CD4-positive, alpha-beta T cell (primary cell): ENCODE data around the gene AADAT. TPM values are rescaled to one million over a fixed set of nuclear protein-coding genes. Genes with fewer than 3 reads are reported as not detected.

Experiments used
- ATAC-seq: fragments of 200-7000 bp; cut with Tn5 transposase; one replicate; pipeline ENCODE4 v1.10.0; 2022; ENCODE audit warnings: mild to moderate bottlenecking; ENCODE audit not compliant: poor library complexity
- CTCF ChIA-PET: fragments of 350-600 bp; sonication (Branson Sonifier 250); formaldehyde crosslinking; loops from one replicate; lab custom pipeline; 2021; ENCODE audit warnings: antibody characterized with exemption, inconsistent platforms; lab: Charles Lee
- POLR2A ChIA-PET: fragments of 350-600 bp; sonication (Branson Sonifier 250); formaldehyde crosslinking; loops from one replicate; lab custom pipeline; 2021; ENCODE audit warnings: antibody characterized with exemption, inconsistent platforms; lab: Charles Lee
- DNase-seq, 14 experiments: peaks; one replicate each; pipeline ENCODE4 v3.0.0-alpha.2; 2013 to 2020; ENCODE audit warnings: mixed read lengths in 2 of 14
- H3K27ac ChIP-seq, 2 donors: one replicate each; pipeline versions ENCODE4 v1.5.1 to v1.7.0; 2013; ENCODE audit warnings: low read length in 2 of 2, low read depth in 1 of 2, mild to moderate bottlenecking in 1 of 2
- H3K27me3 ChIP-seq, 2 experiments: 1 replicate in 1 of 2; 2 replicates in 1 of 2; pipeline versions ENCODE4 v1.6.1 to v1.7.0; 2013; ENCODE audit warnings: low read length in 2 of 2, control low read depth in 1 of 2, mild to moderate bottlenecking in 1 of 2, moderate library complexity in 1 of 2; ENCODE audit not compliant: insufficient read depth in 2 of 2, control insufficient read depth in 1 of 2
- H3K36me3 ChIP-seq: one replicate; pipeline ENCODE4 v1.6.1; 2013; ENCODE audit warnings: low read length, control low read depth; ENCODE audit not compliant: insufficient read depth
- H3K4me1 ChIP-seq: one replicate; pipeline ENCODE4 v1.6.1; 2013; ENCODE audit warnings: low read length, control low read depth; ENCODE audit not compliant: insufficient read depth
- H3K4me3 ChIP-seq: one replicate; pipeline ENCODE4 v1.5.1; 2013; ENCODE audit warnings: mild to moderate bottlenecking, low read length, moderate library complexity
- H3K9me3 ChIP-seq, 2 experiments: 1 replicate in 1 of 2; 2 replicates in 1 of 2; pipeline versions ENCODE4 v1.6.1 to v1.7.0; 2013; ENCODE audit warnings: low read length in 2 of 2, mild to moderate bottlenecking in 2 of 2, control low read depth in 1 of 2, moderate library complexity in 1 of 2; ENCODE audit not compliant: control insufficient read depth in 1 of 2, insufficient read depth in 1 of 2
- H3K27ac Mint-ChIP-seq: one replicate; pipeline ENCODE4 v1.8.0; 2020; ENCODE audit warnings: mixed read lengths
- H3K27me3 Mint-ChIP-seq: one replicate; pipeline ENCODE4 v1.8.0; 2021; ENCODE audit warnings: mixed read lengths
- H3K36me3 Mint-ChIP-seq: one replicate; pipeline ENCODE4 v1.8.0; 2021; ENCODE audit warnings: low read depth, mixed read lengths
- H3K4me1 Mint-ChIP-seq: one replicate; pipeline ENCODE4 v1.8.0; 2021; ENCODE audit warnings: low read depth, mixed read lengths
- H3K4me3 Mint-ChIP-seq: one replicate; pipeline ENCODE4 v1.8.0; 2020; ENCODE audit warnings: mild to moderate bottlenecking, mixed read lengths
- H3K9me3 Mint-ChIP-seq: one replicate; pipeline ENCODE4 v1.8.0; 2020; ENCODE audit warnings: mixed read lengths
- intact Hi-C, 2 experiments: fragments of 100-400 bp; cut with DNase I in 1 of 2; cut with micrococcal nuclease in 1 of 2; formaldehyde crosslinking; loops; one replicate each; pipeline versions ENCODE4 v1.15.1 to v1.9.0; 2023 to 2025; cut with DNase I, micrococcal nuclease
- total RNA-seq, 174 experiments: library from RNA in 2 of 174; stranded (reverse) in 2 of 174; gene quantifications; one replicate each; pipeline ENCODE4 v1.2.3 and lab custom pipeline; 2021 to 2026
- TF ChIP-seq, protein P1 (sequence below): fragments of 200-600 bp; IDR thresholded peaks from one replicate; pipeline ENCODE4 v1.8.0; 2022; ENCODE audit warnings: antibody characterized with exemption, mild to moderate bottlenecking

Gene AADAT
- total RNA-seq, 2 experiments from 2014 or later: not detected

DNA sequence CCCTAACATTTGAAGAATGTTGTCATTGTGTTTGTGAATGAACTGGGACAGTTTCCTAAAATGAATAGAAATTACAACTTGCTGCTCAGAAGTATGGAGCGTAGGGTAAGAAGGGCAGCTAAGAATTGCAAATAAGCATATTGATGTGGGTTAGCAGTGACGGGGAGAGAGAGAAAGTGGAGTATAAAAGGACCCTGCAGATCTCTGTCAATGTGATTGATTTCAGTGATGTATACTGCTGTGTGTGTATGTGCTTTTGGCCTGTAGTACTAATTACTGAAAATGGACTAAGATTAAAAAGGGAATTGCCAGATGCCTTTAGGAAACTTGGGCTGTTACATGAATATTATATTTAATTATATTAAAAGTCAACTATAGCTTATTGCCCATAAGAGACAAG, 55.8 kb downstream of the AADAT start:
- H3K27ac Mint-ChIP-seq: no peak overlapping the region
- H3K4me3 ChIP-seq: no peak overlapping the region
- H3K36me3 Mint-ChIP-seq: no peaks in the 10 kb centered on the region
- ChIA-PET CTCF (no interaction called here), POLR2A (no interaction called here)
- no peaks in the 10 kb centered on the region for H3K9me3 Mint-ChIP-seq
- DNase-seq (no peak), ATAC-seq (no peak)
- no peaks in the 10 kb centered on the region for H3K36me3 ChIP-seq
- intact Hi-C loops: loop anchor here in 1 of 2 experiments (2.0 kb wide), 1 partner anchor 17 kb away; no protein-coding TSS in a partner anchor
- no peaks in the 10 kb centered on the region for H3K4me1 ChIP-seq
- H3K9me3 ChIP-seq: no peaks in the 10 kb centered on the region
- H3K27me3 Mint-ChIP-seq: peaks cover 13% of the 10 kb centered on the region
- H3K27ac ChIP-seq: no peak overlapping the region
- no peak overlapping the region for H3K4me3 Mint-ChIP-seq
- TF ChIP-seq, protein P1, sequence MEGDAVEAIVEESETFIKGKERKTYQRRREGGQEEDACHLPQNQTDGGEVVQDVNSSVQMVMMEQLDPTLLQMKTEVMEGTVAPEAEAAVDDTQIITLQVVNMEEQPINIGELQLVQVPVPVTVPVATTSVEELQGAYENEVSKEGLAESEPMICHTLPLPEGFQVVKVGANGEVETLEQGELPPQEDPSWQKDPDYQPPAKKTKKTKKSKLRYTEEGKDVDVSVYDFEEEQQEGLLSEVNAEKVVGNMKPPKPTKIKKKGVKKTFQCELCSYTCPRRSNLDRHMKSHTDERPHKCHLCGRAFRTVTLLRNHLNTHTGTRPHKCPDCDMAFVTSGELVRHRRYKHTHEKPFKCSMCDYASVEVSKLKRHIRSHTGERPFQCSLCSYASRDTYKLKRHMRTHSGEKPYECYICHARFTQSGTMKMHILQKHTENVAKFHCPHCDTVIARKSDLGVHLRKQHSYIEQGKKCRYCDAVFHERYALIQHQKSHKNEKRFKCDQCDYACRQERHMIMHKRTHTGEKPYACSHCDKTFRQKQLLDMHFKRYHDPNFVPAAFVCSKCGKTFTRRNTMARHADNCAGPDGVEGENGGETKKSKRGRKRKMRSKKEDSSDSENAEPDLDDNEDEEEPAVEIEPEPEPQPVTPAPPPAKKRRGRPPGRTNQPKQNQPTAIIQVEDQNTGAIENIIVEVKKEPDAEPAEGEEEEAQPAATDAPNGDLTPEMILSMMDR: no peak
- peaks cover 0 to 3% of the 10 kb centered on the region in 2 experiments for H3K27me3 ChIP-seq
- no peaks in the 10 kb centered on the region for H3K4me1 Mint-ChIP-seq

GRCh38 chr4:170030121-170030520, 59.6 kb downstream of the AADAT start:
- Mint-ChIP-seq H3K36me3 (peaks cover 3% of the 10 kb centered on the region), H3K9me3 (peaks cover 2% of the 10 kb centered on the region), H3K27ac (no peak overlapping the region), H3K4me1 (peaks cover 9% of the 10 kb centered on the region), H3K4me3 (no peak overlapping the region), H3K27me3 (peaks cover 22% of the 10 kb centered on the region)
- peaks cover 0 to 14% of the 10 kb centered on the region in 2 experiments for H3K27me3 ChIP-seq
- no peak overlapping the region for H3K4me3 ChIP-seq
- H3K4me1 ChIP-seq: peaks cover 19% of the 10 kb centered on the region
- TF ChIP-seq, protein P1: no peak
- DNase-seq (no peak), ATAC-seq (no peak)
- H3K9me3 ChIP-seq: peaks cover 0 to 11% of the 10 kb centered on the region in 2 experiments
- POLR2A ChIA-PET: no interaction called here
- no peaks in the 10 kb centered on the region for H3K36me3 ChIP-seq
- no peak overlapping the region for H3K27ac ChIP-seq
- CTCF ChIA-PET: no interaction called here
- intact Hi-C loops: no loop called here

DNA sequence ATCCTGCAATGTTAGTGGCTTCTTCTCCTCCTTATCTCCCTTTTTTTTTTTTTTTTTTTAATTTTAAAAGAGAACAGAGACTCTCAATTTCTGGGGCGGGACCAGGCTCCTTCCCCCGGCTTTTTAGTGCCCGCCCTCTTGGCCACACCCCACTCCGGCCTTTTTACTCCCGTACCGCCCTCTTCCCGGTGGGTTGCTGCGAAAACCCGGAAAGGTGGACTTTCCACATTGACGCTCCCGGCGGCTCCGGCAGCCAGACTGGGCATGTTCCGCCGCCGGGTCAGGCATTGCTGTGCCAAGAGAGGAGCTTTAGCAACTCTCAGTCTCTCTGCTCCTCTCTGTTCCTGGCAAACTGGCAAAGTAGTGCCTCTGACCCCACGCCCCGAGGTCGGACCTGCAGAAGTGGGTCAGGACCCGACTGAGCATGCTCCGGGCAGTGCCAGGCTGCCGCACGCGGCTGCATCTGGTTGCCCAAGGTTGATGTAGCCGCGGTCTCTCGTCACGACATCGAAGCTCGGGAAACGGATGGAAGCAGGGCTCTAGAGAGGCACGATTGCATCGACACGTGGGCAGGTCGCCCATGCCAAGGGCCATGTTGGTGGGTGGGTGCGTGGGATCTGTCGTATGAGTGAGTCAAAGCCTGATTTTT, 62.5 kb downstream of the AADAT start:
- intact Hi-C loops: loop anchor here (2.0 to 10.0 kb wide), 7 partner anchors 269 to 1713 kb away; partner anchors contain the start of genes CBR4 (in 2 of the 2), DDX60L (in 2 of the 2), NEK1 (in 2 of the 2) and DDX60 (in 1 of the 2)
- Histone ChIP-seq H3K27ac (no peak overlapping the region), H3K4me1 (peaks cover 19% of the 10 kb centered on the region), H3K9me3 (peaks cover 0 to 11% of the 10 kb centered on the region in 2 experiments), H3K36me3 (no peaks in the 10 kb centered on the region), H3K27me3 (peaks cover 0 to 14% of the 10 kb centered on the region in 2 experiments), H3K4me3 (peak overlapping the region; percentile 87)
- ChIA-PET POLR2A (interaction anchor here (0.6 to 2.3 kb wide), 4 partner anchors 13 to 416 kb away, joined by 3 to 11 read pairs (median 4); partner anchors contain the start of genes CLCN3 and NEK1), CTCF (no interaction called here)
- H3K27ac Mint-ChIP-seq: peak overlapping the region; percentile 70
- H3K36me3 Mint-ChIP-seq: peaks cover 3% of the 10 kb centered on the region
- DNase-seq: peak; percentile 74 to 95 (median 86)
- peak overlapping the region; percentile 94 for H3K4me3 Mint-ChIP-seq
- peak; percentile 77 for ATAC-seq
- TF ChIP-seq, protein P1: no peak
- peaks cover 9% of the 10 kb centered on the region for H3K4me1 Mint-ChIP-seq
- H3K27me3 Mint-ChIP-seq: peaks cover 22% of the 10 kb centered on the region
- peaks cover 2% of the 10 kb centered on the region for H3K9me3 Mint-ChIP-seq
